Activated CD8-positive, alpha-beta memory T cell treated with anti-CD3 and anti-CD28 coated beads, Interleukin-2, amount 50 U/mL, for 24 hours (primary cell): ENCODE results near the gene MISP3.

ENCODE experiments used
- DNase-seq: peaks from one replicate; pipeline ENCODE4 v3.0.0-alpha.2; 2020; ENCODE audit errors: extremely low read depth

MISP3 gene

DNA sequence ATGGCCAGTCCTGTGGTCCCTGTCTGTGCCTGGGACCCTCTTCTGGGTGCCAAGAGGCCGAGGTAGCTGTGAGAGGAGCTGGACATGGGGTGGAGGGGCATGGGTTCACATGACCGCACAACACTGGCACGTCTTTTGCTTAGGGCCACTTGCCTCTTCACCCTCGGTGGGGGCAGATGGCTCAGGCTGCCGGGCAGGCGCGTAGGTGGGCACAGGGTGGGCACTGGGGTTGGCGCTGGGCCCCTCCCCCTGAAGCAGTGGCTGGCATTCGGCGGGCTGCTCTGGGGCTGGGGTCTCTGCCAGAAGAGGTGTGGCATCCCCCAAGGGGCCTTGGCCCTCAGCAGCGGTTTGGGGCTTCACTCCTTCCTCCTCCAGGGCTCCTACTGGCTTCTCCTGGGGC lies 19.1 kb upstream of the MISP3 start:
- DNase-seq, result no peak

DNA sequence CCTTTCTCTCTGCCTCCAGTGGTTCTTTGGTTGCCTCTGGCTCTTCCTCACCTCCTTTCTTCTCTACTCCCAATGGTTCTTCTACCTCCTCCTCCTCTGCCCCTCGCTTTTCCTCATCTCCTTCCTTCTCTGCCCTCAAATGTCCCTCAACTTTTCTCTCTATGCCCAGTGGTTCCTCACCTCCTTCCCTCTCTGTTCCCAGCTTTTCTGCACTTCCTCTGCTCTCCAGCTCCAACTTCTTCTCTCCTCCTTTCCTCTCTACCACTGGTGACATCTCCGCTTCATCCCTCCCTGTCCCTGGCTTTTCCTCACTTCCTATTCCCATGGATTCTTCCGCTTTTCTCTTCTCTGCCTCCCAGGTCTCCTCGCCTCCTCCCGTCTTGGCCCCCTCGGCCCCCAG lies 18.5 kb upstream of the MISP3 start:
- no peak for DNase-seq

DNA sequence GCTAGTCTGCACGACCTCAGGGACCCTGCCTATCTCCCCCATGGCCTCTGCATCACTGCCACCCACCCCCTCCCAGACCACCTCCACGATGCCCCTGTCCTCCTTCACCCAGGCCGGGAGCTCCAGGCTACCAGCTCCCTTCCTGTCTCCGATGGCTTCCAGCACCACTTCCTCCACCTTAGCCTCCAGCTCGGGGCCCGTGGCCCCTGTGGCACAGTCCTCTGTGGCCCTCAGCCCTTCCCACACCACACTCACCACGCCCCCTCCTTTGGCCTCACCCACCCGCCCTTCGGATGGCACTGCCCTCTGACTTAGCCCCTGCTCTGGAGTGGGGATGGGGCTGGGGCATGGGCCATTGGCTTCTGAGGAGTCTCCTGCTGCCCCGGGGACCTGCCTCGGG lies 17.9 kb upstream of the MISP3 start:
- no peak for DNase-seq

DNA sequence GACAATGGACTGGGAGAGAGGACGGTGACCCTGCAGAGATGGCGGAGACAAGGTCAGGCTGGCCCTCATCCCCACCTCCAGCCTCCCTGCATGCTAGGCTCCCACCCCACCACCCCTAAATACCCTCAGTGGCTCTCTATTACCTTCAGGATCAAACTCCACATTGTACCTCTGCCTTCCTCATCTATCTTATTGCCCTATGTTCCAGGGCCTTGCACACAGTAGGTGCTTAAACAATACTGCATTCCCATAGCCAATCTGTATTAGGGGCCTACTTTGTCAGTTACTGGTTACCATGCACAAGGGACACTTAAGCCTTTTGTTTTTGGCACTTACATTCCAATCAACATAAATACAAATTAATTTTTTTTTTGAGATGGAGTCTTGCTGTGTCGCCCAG lies 17.2 kb upstream of the MISP3 start:
- DNase-seq, result no peak

DNA sequence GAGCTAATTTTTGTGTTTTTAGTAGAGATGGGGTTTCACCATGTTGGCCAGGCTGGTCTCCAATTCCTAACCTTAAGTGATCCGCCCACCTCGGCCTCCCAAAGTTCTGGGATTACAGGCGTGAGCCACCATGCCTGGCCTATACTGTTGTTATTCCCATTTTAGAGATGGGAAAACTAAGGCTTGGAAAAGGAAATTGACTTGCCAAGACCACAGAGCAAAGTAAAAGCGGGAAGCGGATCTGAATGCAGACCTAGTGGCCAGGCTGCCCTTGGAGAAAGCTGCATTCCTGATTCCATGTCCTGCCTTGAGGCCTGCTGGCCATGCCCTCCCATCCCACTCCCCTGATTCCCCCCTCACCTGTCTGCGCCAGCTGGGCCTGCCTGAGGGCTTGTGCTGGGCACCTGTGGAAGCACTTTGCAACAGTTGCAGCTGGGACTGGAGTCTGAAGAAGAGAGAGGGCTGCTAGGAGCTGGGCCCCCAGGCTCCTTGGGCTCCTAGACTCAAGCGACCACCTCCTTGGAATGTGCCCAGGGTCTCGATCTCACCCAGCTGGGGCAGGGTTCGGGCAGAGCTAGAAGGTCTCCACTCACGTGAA lies 16.4 kb upstream of the MISP3 start:
- no peak for DNase-seq

DNA sequence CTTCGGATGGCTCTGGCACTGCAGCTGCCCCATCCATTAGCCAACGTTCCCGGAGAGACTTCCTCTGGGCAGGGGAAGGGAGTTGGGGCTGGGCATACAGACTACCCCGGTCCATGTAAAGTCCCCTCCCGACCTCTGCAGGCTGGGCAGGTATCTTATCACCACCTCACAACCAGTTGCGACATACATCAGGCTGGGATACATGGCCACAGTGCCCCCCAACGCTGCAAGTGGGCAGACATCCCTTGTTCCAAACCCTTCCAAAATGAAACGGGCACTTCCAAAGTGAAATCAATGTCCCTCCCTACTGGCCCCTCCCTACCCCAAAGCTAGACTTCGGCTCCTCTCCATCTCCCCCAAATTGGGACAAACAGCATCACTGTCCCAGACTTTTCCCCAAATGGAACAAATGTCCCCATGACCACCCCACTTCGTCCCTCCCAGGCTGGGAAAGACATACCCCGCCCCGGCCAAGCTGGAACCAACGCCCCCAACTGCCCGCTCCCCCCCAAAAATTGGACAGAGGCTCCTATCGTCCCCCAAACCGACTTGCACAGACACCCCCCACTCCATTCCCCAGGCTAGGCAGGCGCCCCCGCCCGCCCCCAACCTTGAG lies 15.7 kb upstream of the MISP3 start:
- DNase-seq, result no peak

DNA sequence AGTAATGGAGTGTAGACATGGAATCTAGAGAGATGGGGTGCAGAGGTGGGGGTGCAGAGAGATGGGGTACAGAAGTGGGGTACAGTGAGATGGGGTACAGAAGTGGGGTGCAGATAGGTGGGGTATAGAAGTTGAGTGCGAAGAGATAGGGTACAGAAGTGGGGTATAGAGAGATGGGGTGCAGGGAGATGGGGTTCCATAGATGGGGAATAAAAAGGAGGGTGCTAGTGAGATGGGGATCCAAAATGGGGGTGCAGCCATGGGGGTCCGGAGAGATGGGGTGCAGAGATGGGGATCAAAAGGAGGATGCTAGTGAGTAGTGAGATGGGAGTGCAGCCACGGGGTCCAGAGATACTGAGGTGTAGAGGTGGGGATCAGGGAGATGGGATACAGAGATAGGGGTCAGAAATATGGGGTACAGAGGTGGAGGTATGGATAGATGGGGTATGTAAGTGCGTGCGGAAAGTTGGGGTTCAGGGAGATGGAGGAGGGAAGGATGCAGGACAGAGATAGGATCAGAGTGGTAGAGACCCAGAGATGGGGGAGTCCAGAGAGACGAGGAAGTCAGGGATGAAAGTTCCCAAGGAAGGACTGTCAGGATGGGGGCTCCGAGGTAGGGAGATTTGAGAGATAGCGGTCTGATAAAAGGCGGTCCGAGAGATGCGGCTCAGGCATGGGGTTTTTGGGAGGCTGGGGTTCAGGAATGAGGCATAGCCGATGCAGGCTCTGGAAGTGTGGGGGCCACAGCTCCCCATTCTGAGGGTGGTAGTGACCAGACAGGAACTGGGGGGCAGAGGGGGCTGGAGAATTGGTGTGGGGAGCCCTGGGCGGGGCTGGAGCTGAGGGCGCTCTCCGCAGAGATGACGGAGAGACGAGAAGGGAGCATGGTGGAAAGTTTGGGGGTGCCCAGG lies 14.1 kb upstream of the MISP3 start:
- no peak for DNase-seq

DNA sequence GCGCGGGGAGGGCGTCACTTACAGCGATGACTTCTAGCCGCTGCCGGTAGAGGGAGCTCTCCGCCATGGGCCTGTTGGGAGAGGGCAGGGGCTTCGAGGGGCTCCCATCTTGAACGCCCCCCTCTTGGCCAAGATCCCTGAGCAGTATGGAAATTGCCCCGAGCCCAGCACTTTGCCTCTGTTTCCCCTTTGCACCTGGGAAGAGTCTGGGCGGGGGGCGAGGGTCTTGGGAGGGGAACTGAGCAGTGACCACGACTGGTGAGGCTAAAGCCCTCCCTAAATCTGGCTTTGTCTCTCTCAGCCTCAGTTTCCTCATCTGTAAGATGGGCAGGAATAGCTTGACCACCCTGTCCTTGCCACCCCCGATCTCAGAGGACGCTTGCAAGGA lies 13.5 kb upstream of the MISP3 start:
- no peak for DNase-seq

DNA sequence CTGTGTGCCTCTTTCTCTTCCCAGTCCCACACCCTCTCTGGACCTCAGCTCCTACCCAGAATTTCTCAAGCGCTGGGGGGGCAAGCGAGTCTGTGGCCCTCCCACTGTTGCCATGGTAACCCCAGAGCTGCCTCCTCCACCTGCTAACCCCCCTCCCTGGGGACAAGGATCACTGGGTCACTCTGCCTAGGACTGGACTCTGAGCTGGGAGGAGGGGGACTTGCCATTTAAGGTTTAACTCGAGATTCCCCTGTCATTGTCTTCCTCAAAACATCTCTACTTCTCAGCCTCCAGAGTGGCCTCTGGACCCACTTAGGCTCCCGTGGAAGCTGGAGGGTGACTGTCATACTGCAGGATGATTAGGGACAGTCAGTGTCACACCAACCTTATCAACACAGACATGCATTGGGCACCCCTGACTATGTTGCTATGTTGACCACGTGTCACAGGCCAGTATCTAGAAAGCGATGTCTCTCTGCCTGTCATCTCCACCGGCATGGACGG lies 12.9 kb upstream of the MISP3 start:
- no peak for DNase-seq

DNA sequence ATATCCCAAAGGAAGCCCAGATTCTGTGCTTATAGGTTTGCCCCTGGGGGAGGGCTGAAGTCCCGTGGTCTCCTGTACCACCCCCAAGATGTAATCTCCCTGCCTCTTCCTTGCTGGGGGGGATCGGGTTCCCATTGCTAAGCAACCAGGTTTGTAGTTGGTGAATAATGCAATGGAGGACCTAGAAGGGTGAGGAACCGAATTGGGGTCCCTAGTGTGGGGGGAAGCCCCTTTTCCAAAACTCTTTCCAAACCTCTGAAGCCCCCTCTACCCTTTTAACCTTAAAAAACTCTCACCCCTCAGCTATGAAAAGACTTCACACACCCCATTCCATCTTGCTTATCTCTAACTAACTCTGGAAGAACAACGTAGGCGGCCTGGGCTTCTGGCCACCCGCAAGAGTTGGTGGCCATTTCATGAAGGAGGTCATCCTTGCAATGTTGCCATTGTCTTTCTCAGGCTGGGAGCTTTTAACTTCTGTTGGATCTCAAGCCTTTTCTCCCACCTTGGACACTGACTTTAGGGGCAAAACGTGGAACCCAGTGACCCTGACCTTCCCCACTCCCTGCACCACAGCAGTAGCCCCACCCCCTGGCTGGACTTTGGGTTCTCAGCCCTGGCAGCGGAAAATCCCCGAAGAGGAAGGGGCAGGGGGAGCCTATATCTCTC lies 11.4 kb upstream of the MISP3 start:
- no peak for DNase-seq

DNA sequence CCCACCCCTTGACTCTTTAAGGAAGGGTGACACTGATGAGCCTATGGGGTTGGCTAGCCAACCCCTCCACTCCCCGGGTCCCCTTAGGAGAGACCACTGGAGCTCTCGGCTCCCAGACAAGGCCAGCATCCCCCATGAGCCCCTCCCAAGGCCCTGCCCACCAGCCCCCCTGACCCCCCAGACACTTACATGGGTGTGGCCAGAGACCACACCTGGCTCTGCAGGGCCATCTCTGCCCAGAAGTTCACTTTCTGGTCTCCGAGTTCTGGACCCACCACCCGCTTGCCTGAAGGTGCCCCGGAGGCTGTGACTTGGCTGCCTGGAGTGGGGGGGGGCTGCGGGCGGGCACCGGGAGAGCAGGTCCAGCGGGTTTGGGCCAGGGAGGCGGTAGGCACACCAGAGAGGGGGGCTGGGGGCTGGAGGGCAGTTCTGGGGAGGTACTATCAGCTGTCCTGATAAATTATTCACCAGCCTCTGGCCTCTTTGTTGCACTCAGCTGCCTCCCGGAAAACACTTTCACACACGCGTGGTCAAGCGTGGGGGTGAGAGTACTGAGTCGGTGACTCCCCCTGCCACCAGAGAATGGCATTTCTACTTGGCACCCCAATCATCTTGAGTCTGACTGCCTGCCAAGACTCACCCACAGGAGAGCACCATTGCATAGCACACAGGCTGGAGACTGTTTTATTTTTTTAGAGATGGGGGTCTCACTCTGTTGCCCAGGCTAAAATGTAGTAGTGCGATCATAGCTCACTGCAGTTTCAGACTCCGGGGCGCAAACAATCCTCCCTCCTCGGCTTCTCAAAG lies 10.6 kb upstream of the MISP3 start, which contains the start of gene PALM3:
TSS of gene PALM3 (minus strand) at position 326 of the 807 bp plus-strand sequence. CDS start at position 230, 96 bp downstream.
- DNase-seq, result no peak

DNA sequence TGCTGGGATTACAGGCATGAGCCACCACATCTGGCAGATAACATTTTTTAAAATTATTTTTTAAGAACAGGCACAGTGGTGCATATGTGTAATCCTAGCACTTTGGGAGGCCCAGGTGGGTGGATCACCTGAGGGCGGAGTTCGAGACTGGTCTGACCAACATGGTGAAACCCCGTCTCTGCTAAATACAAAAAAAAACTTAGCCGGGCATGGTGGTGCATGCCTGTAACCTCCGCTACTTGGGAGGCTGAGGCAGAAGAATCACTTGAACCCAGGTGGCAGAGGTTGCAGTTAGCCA lies 10.1 kb upstream of the MISP3 start:
- no peak for DNase-seq

DNA sequence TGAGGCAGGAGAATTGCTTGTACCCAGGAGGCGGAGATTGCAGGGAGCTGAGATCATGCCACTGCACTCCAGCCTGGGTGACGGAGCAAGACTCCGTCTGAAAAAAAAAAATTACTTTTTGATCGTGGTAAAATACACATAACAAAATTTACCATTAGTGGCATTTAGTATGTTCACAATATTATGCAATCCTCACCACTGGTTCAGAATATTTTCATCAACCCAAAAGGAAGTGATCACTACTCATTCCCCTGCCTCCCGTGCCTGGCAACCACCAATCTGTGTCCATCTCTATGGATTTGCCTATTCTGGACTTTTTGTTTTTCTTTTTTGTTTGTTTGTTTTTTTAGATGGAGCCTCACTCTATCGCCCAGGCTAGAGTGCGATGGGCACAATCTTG lies 9.5 kb upstream of the MISP3 start:
- no peak for DNase-seq

DNA sequence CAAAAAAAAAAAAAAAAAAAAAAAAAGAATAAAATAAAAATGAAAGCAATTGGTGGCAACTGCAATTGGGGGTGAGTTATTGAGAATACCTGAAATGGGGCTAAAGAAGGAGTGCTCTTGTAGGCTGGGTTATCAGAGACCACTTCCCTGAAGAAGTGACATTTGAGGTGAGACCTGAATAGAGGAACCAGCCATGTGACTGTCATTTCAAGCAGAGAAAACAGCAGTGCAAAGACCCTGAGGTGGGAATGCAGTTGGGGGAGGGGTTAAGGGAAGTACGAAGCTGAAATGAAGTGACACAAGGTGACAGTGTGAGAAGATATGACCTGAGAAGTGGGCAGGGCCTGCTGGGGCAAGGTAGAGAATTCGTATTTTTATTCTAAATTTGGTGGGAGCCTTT lies 6.5 kb upstream of the MISP3 start:
- DNase-seq, result no peak

DNA sequence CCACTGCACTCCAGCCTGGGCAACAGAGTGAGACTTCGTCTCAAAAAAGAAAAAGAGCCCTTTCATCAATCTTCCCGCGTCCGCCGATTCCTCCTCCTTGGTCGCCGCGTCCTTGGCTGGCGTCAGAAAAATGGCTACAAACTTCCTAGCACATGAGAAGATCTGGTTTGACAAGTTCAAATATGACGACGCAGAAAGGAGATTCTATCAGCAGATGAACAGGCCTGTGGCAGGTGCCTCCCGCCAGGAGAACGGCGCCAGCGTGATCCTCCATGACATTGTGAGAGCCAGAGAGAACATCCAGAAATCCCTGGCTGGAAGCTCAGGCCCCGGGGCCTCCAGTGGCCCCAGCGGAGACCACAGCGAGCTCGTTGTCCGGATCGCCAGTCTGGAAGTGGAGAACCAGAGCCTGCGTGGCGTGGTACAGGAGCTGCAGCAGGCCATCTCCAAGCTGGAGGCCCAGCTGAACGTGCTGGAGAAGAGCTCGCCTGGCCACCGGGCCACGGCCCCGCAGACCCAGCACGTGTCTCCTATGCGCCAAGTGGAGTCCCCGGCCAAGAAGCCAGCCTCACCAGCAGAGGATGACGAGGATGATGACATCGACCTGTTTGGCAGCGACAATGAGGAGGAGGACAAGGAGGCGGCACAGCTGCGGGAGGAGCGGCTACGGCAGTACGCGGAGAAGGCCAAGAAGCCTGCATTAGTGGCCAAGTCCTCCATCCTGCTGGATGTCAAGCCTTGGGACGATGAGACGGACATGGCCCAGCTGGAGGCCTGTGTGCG lies 2.1 kb upstream of the MISP3 start:
- no peak for DNase-seq

DNA sequence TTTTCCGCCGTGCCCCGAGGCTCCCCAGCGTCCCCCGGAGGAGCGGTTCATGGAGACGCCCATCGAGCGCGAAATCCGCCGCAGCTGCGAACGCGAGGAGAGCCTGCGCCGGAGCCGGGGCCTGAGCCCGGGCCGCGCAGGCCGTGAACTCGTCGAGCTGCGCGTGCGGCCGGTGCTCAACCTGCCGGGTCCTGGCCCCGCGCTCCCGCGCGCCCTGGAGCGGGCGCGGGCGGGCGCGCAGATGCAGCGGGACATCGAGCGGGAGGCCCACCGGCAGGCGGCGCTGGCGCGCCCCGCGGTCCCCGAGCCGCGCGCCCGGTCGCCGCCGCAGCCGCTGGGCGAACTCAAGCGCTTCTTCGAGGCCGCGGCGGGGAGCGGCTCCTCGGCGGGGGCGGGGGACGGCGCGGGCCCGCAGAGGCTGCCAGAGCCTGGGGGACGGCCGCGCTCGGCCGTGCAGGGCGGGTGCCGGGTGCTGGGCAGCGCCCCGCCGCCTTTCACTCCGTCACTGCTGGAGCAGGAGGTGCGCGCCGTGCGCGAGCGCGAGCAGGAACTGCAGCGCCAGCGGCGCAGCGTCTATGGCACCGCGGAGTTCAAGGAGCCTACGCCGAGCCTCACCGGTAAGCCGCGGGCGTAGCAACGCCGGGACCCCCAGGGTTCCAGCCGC lies 807 bp downstream of the MISP3 start:
- DNase-seq, result no peak

DNA sequence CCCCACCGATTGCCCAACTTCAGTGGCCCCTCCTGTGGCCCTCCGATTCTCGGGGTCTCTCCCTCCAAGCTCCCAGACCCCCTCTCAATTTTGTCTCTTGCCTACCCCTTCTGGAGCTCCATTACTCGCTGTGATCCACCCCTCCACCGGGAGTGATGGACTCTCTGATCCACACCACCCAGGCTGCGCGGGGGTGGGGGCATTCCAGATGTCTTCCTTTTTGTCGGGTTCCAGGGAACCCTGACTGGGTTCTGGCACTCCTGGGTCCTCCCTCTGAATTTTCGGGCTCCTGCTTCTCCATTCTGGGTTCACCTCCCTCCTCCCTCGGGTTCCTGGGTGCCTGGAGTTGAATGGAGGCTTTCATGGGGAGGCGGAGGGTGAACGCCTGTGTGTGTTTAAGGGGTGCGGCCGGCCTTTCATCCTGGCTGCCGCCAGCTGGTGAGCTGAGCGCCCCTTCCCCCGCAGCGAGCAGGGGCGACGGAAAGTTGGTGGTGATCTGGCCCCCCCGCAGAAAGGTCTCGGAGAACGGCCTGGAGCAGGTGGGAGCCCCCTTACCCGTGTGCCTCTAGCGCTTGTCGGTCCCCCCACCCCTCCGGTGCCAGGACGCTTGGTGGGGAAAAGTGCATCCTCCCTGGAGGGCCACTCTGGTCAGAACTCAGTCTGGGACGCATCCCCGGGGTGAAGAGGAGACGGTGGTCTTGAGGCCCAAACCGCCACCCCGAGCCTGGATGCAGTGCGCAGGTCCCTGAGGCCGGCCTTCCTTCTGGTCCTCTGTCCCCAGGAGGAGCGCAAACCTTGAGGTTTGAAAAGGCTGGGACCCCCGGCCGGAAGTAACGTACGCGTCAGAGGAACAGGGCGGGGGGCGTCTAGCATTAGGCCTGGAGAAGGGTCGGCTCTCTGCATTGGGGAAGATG lies 1.6 kb downstream of the MISP3 start:
- DNase-seq, result no peak

DNA sequence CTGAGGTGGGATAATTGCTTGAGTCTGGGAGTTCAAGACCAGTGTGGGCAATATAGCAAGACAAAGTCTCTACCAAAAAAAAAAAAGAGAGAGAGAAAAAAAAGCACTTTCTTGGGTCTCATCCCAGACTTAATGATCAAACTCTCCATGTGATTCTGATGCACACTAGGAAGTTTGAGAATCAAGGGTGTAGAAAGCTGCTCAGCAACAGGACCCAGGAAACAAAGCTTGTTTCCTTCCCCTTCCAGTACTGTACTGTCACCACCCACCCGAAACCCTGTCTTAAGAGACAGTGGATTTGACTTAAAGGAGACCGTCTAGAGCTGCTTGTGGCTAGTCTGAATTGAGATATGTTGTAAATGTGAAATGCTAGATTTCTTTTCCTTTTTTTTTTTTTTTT lies 5.8 kb downstream of the MISP3 start:
- DNase-seq, result no peak
